ENCODE measurements around the gene RIPOR1. TPM values are rescaled to one million over a fixed set of nuclear protein-coding genes. Genes with fewer than 3 reads are reported as not detected.

The RIPOR1 gene
- total RNA-seq, 1 experiment from 2014 or later = 14.8 TPM

DNA sequence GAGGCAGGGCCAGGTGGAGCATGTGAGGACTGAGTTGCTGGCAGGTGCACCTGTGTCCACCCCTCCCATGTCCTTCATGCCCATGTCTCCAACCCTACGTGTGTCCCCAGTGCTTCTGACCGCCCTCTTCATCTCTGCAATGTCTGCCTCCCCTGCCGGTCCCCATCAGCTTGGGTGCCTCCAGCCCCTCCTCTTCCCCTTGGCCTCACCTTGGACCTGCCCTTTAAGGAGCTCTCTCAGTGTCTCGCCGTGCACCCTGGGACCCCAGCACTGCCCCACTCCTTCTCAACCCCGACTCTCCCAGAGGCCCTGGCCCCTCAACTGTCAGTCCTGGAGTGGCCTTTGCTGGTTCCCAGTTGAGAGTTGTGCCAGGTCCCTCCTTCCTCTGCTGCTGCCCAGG is 15.0 kb downstream of the RIPOR1 start:
- DNase-seq (no peak), ATAC-seq (no peak)
- TF ChIP-seq CTCF (conservative IDR thresholded peaks at IDR 0.05; ENCODE audit: low read depth, low read length) = no peak
- no peak for TF ChIP-seq EZH2phosphoT487 (IDR thresholded peaks at IDR 0.05; ENCODE audit: borderline replicate concordance, low read length)
- TF ChIP-seq EZH2 (IDR thresholded peaks at IDR 0.05; ENCODE audit: low read length, unreplicated experiment) = no peak
- H3F3A ChIP-seq (ENCODE audit: low read length, unreplicated experiment) = no peaks in the 10 kb centered on the region
- no peaks in the 10 kb centered on the region for H4K20me1 ChIP-seq (ENCODE audit: low read length)
- no peaks in the 10 kb centered on the region for H3K9me2 ChIP-seq (replicated peaks; ENCODE audit: low read length)
- no peak overlapping the region for H3K9ac ChIP-seq (ENCODE audit: low read length)
- no peak overlapping the region for H3K4me3 ChIP-seq (ENCODE audit: low read length)
- H3K4me2 ChIP-seq (ENCODE audit: low read length) = no peak overlapping the region
- no peak overlapping the region for H2AFZ ChIP-seq (ENCODE audit: low read length)
- ChIA-PET CTCF (no interaction called here), POLR2A (ENCODE audit: unreplicated experiment) (no interaction called here)
- H3K36me3 ChIP-seq (ENCODE audit: low read depth, low read length) = peaks cover 12% of the 10 kb centered on the region
- H3K9me3 ChIP-seq (ENCODE audit: low read length) = no peaks in the 10 kb centered on the region
- H3K79me2 ChIP-seq (ENCODE audit: low read length) = no peaks in the 10 kb centered on the region
- no peaks in the 10 kb centered on the region for H3K27me3 ChIP-seq (ENCODE audit: low read length)
- no peak overlapping the region for H3K27ac ChIP-seq (ENCODE audit: low read length)
- intact Hi-C loops (cut with micrococcal nuclease) = no loop called here
- H3K4me1 ChIP-seq (ENCODE audit: insufficient read depth, low read length) = peaks cover 9% of the 10 kb centered on the region; the same call in 1 of the 2 replicates
- no TSS peak for BruUV-seq (replicated peaks)

GRCh38 chr16:67544329-67544841 is 15.8 kb downstream of the RIPOR1 start:
- H3K4me3 ChIP-seq (ENCODE audit: low read length) = no peak overlapping the region
- no peak for TF ChIP-seq EZH2phosphoT487 (IDR thresholded peaks at IDR 0.05; ENCODE audit: borderline replicate concordance, low read length)
- no peak for TF ChIP-seq EZH2 (IDR thresholded peaks at IDR 0.05; ENCODE audit: low read length, unreplicated experiment)
- TF ChIP-seq CTCF (conservative IDR thresholded peaks at IDR 0.05; ENCODE audit: low read depth, low read length) = no peak
- no peaks in the 10 kb centered on the region for H3K27me3 ChIP-seq (ENCODE audit: low read length)
- CTCF ChIA-PET = no interaction called here
- H4K20me1 ChIP-seq (ENCODE audit: low read length) = no peaks in the 10 kb centered on the region
- H3K27ac ChIP-seq (ENCODE audit: low read length) = no peak overlapping the region
- no peaks in the 10 kb centered on the region for H3F3A ChIP-seq (ENCODE audit: low read length, unreplicated experiment)
- peaks cover 9% of the 10 kb centered on the region; the same call in 1 of the 2 replicates for H3K4me1 ChIP-seq (ENCODE audit: insufficient read depth, low read length)
- POLR2A ChIA-PET (ENCODE audit: unreplicated experiment) = no interaction called here
- no peaks in the 10 kb centered on the region for H3K9me2 ChIP-seq (replicated peaks; ENCODE audit: low read length)
- ATAC-seq (no peak), DNase-seq (no peak)
- intact Hi-C loops (cut with micrococcal nuclease) = no loop called here
- H3K9ac ChIP-seq (ENCODE audit: low read length) = no peak overlapping the region
- H3K4me2 ChIP-seq (ENCODE audit: low read length) = no peak overlapping the region
- H3K79me2 ChIP-seq (ENCODE audit: low read length) = no peaks in the 10 kb centered on the region
- H3K36me3 ChIP-seq (ENCODE audit: low read depth, low read length) = peaks cover 12% of the 10 kb centered on the region
- no TSS peak for BruUV-seq (replicated peaks)
- no peak overlapping the region for H2AFZ ChIP-seq (ENCODE audit: low read length)
- no peaks in the 10 kb centered on the region for H3K9me3 ChIP-seq (ENCODE audit: low read length)

- CTCF ChIA-PET = no interaction called here
- TF ChIP-seq EZH2phosphoT487 (IDR thresholded peaks at IDR 0.05; ENCODE audit: borderline replicate concordance, low read length) (no peak), CTCF (conservative IDR thresholded peaks at IDR 0.05; ENCODE audit: low read depth, low read length) (no peak), EZH2 (IDR thresholded peaks at IDR 0.05; ENCODE audit: low read length, unreplicated experiment) (no peak)
- H3K9me3 ChIP-seq (ENCODE audit: low read length) = no peaks in the 10 kb centered on the region
- ATAC-seq (no peak), DNase-seq (no peak)
- H3F3A ChIP-seq (ENCODE audit: low read length, unreplicated experiment) = no peaks in the 10 kb centered on the region
- BruUV-seq (replicated peaks) = no TSS peak
- no peaks in the 10 kb centered on the region for H3K27me3 ChIP-seq (ENCODE audit: low read length)
- H3K4me3 ChIP-seq (ENCODE audit: low read length) = no peak overlapping the region
- no peak overlapping the region for H3K27ac ChIP-seq (ENCODE audit: low read length)
- POLR2A ChIA-PET (ENCODE audit: unreplicated experiment) = no interaction called here
- H3K79me2 ChIP-seq (ENCODE audit: low read length) = no peaks in the 10 kb centered on the region
- no peak overlapping the region for H2AFZ ChIP-seq (ENCODE audit: low read length)
- H3K9me2 ChIP-seq (replicated peaks; ENCODE audit: low read length) = no peaks in the 10 kb centered on the region
- peaks cover 12% of the 10 kb centered on the region for H3K36me3 ChIP-seq (ENCODE audit: low read depth, low read length)
- H3K4me1 ChIP-seq (ENCODE audit: insufficient read depth, low read length) = peaks cover 9% of the 10 kb centered on the region; the same call in 1 of the 2 replicates
- H3K4me2 ChIP-seq (ENCODE audit: low read length) = no peak overlapping the region
- intact Hi-C loops (cut with micrococcal nuclease) = no loop called here
- H3K9ac ChIP-seq (ENCODE audit: low read length) = no peak overlapping the region
- H4K20me1 ChIP-seq (ENCODE audit: low read length) = no peaks in the 10 kb centered on the region
Measured at GRCh38 chr16:67544844-67545664, 16.4 kb downstream of the RIPOR1 start.

All from PC-3 (cell line).